Glutamatergic neuron (in vitro differentiated cells): ENCODE data around the gene LIN52. TPM values are rescaled to one million over a fixed set of nuclear protein-coding genes. Genes with fewer than 3 reads are reported as not detected.

ENCODE experiments used
- DNase-seq: peaks from one replicate; pipeline ENCODE4 v3.0.0; 2022
- H3K27ac Mint-ChIP-seq: one replicate; pipeline ENCODE4 v1.8.0; 2020; ENCODE audit warnings: mild to moderate bottlenecking, mixed read lengths, inconsistent platforms; ENCODE audit not compliant: unreplicated experiment
- H3K27me3 Mint-ChIP-seq: one replicate; pipeline ENCODE4 v1.8.0; 2020; ENCODE audit warnings: mild to moderate bottlenecking, moderate library complexity, mixed read lengths, inconsistent platforms; ENCODE audit not compliant: unreplicated experiment
- H3K36me3 Mint-ChIP-seq: one replicate; pipeline ENCODE4 v1.8.0; 2020; ENCODE audit warnings: mild to moderate bottlenecking, mixed read lengths, inconsistent platforms; ENCODE audit not compliant: unreplicated experiment
- H3K4me1 Mint-ChIP-seq: one replicate; pipeline ENCODE4 v1.8.0; 2020; ENCODE audit warnings: mild to moderate bottlenecking, low read depth, mixed read lengths, inconsistent platforms; ENCODE audit not compliant: unreplicated experiment
- H3K4me3 Mint-ChIP-seq: one replicate; pipeline ENCODE4 v1.8.0; 2020; ENCODE audit warnings: mild to moderate bottlenecking, mixed read lengths, inconsistent platforms; ENCODE audit not compliant: unreplicated experiment
- H3K9me3 Mint-ChIP-seq: one replicate; pipeline ENCODE4 v1.8.0; 2020; ENCODE audit warnings: mild to moderate bottlenecking, moderate library complexity, mixed read lengths, inconsistent platforms; ENCODE audit not compliant: unreplicated experiment
- total RNA-seq: library from RNA; stranded (reverse); fragmentation: NEBNext Ultra II Directional; extraction: Animal tissue kit (Norgen Biotek cat#: 25700); gene quantifications from one replicate; pipeline ENCODE4 v1.2.1, GENCODE V29; 2021; ENCODE audit not compliant: unreplicated experiment
- TF ChIP-seq, protein P1 (sequence below): fragments of 200-600 bp; sonication (generic); IDR thresholded peaks from one replicate; pipeline ENCODE4 v1.5.0; 2021; ENCODE audit not compliant: partially characterized antibody, unreplicated experiment

LIN52 gene
- total RNA-seq, 1 donor from 2014 or later = 4.5 TPM

DNA sequence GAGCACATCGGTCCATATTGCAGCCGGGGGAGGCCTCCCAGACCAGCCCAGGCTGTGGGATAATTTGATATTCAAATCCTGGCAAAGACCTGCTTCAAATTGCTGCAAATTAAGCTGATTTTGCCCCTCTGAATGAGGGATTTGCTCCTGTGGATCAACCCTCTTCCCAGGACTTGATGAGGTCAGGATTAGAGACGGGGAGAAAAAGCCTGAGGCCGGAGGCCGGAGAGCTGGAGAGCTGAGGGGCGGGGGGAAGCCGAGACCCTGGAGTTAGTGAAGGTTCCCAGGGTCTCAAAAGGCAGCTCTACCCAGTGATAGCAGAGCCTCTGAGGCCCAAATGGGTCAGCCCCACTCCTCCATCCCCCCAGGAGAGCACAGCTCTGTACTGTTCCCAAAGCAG, 137.0 kb downstream of the LIN52 start:
- no peak for DNase-seq
- no peak overlapping the region for H3K27ac Mint-ChIP-seq
- TF ChIP-seq, protein P1, sequence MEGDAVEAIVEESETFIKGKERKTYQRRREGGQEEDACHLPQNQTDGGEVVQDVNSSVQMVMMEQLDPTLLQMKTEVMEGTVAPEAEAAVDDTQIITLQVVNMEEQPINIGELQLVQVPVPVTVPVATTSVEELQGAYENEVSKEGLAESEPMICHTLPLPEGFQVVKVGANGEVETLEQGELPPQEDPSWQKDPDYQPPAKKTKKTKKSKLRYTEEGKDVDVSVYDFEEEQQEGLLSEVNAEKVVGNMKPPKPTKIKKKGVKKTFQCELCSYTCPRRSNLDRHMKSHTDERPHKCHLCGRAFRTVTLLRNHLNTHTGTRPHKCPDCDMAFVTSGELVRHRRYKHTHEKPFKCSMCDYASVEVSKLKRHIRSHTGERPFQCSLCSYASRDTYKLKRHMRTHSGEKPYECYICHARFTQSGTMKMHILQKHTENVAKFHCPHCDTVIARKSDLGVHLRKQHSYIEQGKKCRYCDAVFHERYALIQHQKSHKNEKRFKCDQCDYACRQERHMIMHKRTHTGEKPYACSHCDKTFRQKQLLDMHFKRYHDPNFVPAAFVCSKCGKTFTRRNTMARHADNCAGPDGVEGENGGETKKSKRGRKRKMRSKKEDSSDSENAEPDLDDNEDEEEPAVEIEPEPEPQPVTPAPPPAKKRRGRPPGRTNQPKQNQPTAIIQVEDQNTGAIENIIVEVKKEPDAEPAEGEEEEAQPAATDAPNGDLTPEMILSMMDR = no peak
- no peaks in the 10 kb centered on the region for H3K4me1 Mint-ChIP-seq
- H3K4me3 Mint-ChIP-seq = no peak overlapping the region
- H3K9me3 Mint-ChIP-seq = no peaks in the 10 kb centered on the region
- peaks cover 12% of the 10 kb centered on the region for H3K27me3 Mint-ChIP-seq
- no peaks in the 10 kb centered on the region for H3K36me3 Mint-ChIP-seq

DNA sequence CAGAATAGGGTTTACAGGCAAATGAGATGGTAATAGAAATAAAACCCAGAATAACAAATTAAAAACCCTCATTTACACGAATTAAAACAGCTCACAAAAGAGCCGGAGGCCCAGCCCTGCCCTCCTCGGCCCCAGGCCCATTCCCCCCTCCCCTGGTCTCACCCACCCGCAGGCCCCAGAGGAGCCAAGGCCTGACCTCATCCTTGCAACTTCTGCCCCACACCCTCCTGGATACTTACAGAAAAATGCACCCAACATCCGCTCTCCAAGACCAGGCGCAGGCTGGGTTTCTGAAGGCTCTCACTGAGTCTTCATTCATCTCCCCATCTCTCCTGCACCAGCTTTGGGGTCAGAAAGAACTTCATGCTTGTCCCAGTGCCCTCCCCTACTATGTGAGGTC, 138.3 kb downstream of the LIN52 start:
- Mint-ChIP-seq H3K36me3 (no peaks in the 10 kb centered on the region), H3K27ac (no peak overlapping the region), H3K4me1 (no peaks in the 10 kb centered on the region), H3K4me3 (no peak overlapping the region), H3K9me3 (no peaks in the 10 kb centered on the region), H3K27me3 (peaks cover 19% of the 10 kb centered on the region)
- no peak for DNase-seq
- TF ChIP-seq, protein P1 = no peak

DNA sequence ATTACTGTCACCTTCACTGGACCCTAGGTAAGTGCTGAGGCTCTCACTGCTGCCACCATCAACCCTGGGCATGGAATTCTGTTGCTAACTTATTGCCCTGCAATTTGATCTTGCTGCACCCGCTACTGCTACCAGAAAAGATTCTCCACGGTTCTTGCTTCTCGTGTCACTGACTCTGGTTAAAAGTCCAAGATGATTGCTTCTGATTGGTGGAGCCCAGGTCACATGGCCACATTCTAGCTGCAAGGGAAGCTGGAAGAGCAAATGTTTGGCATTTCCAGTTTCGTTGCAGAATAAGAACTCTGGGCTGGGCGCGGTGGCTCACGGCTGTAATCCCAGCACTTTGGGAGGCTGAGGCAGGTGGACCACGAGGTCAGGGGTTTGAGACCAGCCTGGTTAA, 147.0 kb downstream of the LIN52 start:
- Mint-ChIP-seq H3K9me3 (peaks cover 3% of the 10 kb centered on the region), H3K27ac (no peak overlapping the region), H3K27me3 (peaks cover 20% of the 10 kb centered on the region), H3K4me1 (no peaks in the 10 kb centered on the region), H3K36me3 (peaks cover 15% of the 10 kb centered on the region), H3K4me3 (no peak overlapping the region)
- no peak for DNase-seq
- TF ChIP-seq, protein P1 = no peak

DNA sequence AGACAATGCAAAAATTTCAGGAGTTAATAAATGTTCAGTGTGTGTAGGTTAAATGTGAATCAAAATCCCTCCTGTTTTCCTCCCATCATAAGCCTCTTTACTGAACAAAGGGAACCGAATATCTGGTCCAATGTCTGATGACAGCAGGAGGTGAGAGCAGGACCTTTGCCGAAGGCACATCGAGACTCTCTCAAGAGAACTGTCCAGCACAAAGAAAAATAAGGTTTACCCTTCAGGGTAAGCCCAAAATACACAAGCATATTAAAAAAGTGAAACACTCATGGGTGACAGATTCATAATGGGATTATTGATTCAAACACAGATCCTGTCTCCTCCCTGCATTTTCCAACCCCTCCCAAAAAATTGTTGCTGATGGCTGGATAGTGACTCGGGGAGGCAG, 150.3 kb downstream of the LIN52 start:
- Mint-ChIP-seq H3K4me1 (no peaks in the 10 kb centered on the region), H3K27ac (no peak overlapping the region), H3K27me3 (peaks cover 20% of the 10 kb centered on the region), H3K36me3 (peaks cover 15% of the 10 kb centered on the region), H3K4me3 (no peak overlapping the region), H3K9me3 (peaks cover 3% of the 10 kb centered on the region)
- TF ChIP-seq, protein P1 = no peak
- DNase-seq = no peak

DNA sequence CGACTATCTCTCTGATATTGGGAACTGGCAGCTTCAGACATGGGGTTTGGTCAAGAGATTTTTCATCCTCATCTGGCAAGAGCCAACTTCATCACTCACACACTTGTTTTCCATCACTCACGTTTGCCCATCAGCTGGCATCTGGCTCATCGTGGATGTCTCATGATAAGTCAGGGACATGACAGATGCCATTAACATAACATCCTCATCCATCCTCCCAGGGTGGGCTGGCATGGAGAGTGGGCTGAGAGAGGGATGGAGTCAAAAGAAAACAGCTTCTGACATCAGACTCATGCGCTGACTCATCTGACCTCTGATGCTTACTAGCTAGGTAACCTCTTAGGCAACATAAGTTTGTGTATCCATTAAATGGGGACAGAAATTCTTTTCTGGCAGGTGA, 152.7 kb downstream of the LIN52 start:
- TF ChIP-seq, protein P1 = no peak

More for the DNA sequence above, 152.7 kb downstream of the LIN52 start:
- peaks cover 1% of the 10 kb centered on the region for H3K9me3 Mint-ChIP-seq
- no peak overlapping the region for H3K27ac Mint-ChIP-seq
- H3K4me3 Mint-ChIP-seq = no peak overlapping the region
- DNase-seq = no peak
- no peaks in the 10 kb centered on the region for H3K4me1 Mint-ChIP-seq
- peaks cover 24% of the 10 kb centered on the region for H3K27me3 Mint-ChIP-seq
- H3K36me3 Mint-ChIP-seq = peaks cover under 1% of the 10 kb centered on the region
